Neural cell (in vitro differentiated cells): Measurements from ENCODE around the gene MYBL2.
"Not testable (repeated sequence)": the region's sequence is repeated elsewhere in the genome, so short reads cannot be mapped to it uniquely, and the experiment has no call there.

Experiments
- CTCF ChIP-seq: fragments of 450-650 bp; IDR thresholded peaks from 2 replicates; pipeline ENCODE4 v1.5.1; 2014; ENCODE audit warnings: antibody characterized with exemption, mild to moderate bottlenecking, moderate library complexity; ENCODE audit not compliant: poor library complexity, severe bottlenecking
- EP300 ChIP-seq: fragments of 450-650 bp; conservative IDR thresholded peaks from 2 replicates; pipeline ENCODE4 v1.6.1; 2014; ENCODE audit warnings: antibody characterized with exemption, mild to moderate bottlenecking, moderate library complexity; ENCODE audit not compliant: poor library complexity, severe bottlenecking
- EZH2 ChIP-seq: fragments of 200-600, 300-800 bp; shearing (Covaris generic), sonication (generic); IDR thresholded peaks from 2 replicates; pipeline ENCODE4 v1.6.1; 2014; ENCODE audit warnings: antibody characterized with exemption, low read length, borderline replicate concordance, mild to moderate bottlenecking; ENCODE audit not compliant: insufficient read depth, poor library complexity, severe bottlenecking
- MXI1 ChIP-seq: fragments of 450-650 bp; conservative IDR thresholded peaks from 2 replicates; pipeline ENCODE4 v1.6.1; 2014; ENCODE audit warnings: antibody characterized with exemption, mild to moderate bottlenecking; ENCODE audit not compliant: poor library complexity, severe bottlenecking
- POLR2AphosphoS5 ChIP-seq: IDR thresholded peaks from 2 replicates; pipeline ENCODE4 v1.6.1; 2012
- RAD21 ChIP-seq: fragments of 450-650 bp; conservative IDR thresholded peaks from 2 replicates; pipeline ENCODE4 v1.6.1; 2014; ENCODE audit warnings: antibody characterized with exemption, mild to moderate bottlenecking, moderate library complexity
- SMC3 ChIP-seq: fragments of 450-650 bp; conservative IDR thresholded peaks from 2 replicates; pipeline ENCODE4 v1.6.1; 2014; ENCODE audit warnings: antibody characterized with exemption, mild to moderate bottlenecking, moderate library complexity; ENCODE audit not compliant: poor library complexity

GRCh38 chr20:43651650-43652184, 15.2 kb upstream of the MYBL2 start:
- not testable (repeated sequence) for TF ChIP-seq CTCF, RAD21, EP300, POLR2AphosphoS5, EZH2, MXI1, SMC3
